HCT116 (cell line): ENCODE data around the gene APIP. TPM values are rescaled to one million over a fixed set of nuclear protein-coding genes. Genes with fewer than 3 reads are reported as not detected.
A peak's percentile ranks its signal among the peaks of the same experiment; 100 is the strongest.

Source experiments
- CEBPB ChIP-seq: IDR thresholded peaks from 2 replicates; pipeline ENCODE4 v1.6.1; 2012; ENCODE audit warnings: low read depth
- EGR1 ChIP-seq: IDR thresholded peaks from 2 replicates; pipeline ENCODE4 v1.6.1; 2012; ENCODE audit warnings: low read depth
- ELF1 ChIP-seq: IDR thresholded peaks from 2 replicates; pipeline ENCODE4 v1.6.1; 2012; ENCODE audit warnings: low read depth, borderline replicate concordance
- EZH2 ChIP-seq: fragments of 200-600 bp; sonication (generic); IDR thresholded peaks from 2 replicates; pipeline ENCODE4 v1.6.1; 2017; ENCODE audit warnings: antibody characterized with exemption, mixed run types
- EZH2phosphoT487 ChIP-seq: fragments of 200-600 bp; IDR thresholded peaks from 2 replicates; pipeline ENCODE4 v1.6.1; 2018; ENCODE audit warnings: antibody characterized with exemption, borderline replicate concordance
- FOSL1 ChIP-seq: IDR thresholded peaks from 2 replicates; pipeline ENCODE4 v1.6.1; 2012; ENCODE audit warnings: low read depth
- POLR2A ChIP-seq: IDR thresholded peaks from 2 replicates; pipeline ENCODE4 v1.7.0; 2011; ENCODE audit warnings: borderline replicate concordance; ENCODE audit not compliant: insufficient read depth, insufficient read length; ENCODE audit errors: extremely low read depth
- SP1 ChIP-seq: IDR thresholded peaks from 2 replicates; pipeline ENCODE4 v1.6.1; 2012; ENCODE audit warnings: low read depth
- SRF ChIP-seq: IDR thresholded peaks from 2 replicates; pipeline ENCODE4 v1.6.1; 2012; ENCODE audit warnings: low read depth
- YY1 ChIP-seq: IDR thresholded peaks from 2 replicates; pipeline ENCODE4 v1.6.1; 2011; ENCODE audit warnings: low read length, low read depth, moderate library complexity, mild to moderate bottlenecking; ENCODE audit not compliant: insufficient replicate concordance; ENCODE audit errors: extremely low read depth
- ZFX ChIP-seq: fragments of 450-650 bp; IDR thresholded peaks from 2 replicates; pipeline ENCODE4 v1.6.1; 2017
- ZNF274 ChIP-seq: fragments of 200-500 bp; sonication (Bioruptor generic); IDR thresholded peaks from 2 replicates; pipeline ENCODE4 v1.6.1; 2014; ENCODE audit warnings: mild to moderate bottlenecking, low read depth, low read length, inconsistent platforms
- total RNA-seq: library from RNA; stranded (reverse); gene quantifications from one replicate; pipeline ENCODE4 v1.2.1, GENCODE V29; 2021; ENCODE audit not compliant: unreplicated experiment
- TF ChIP-seq, protein P1 (sequence below): IDR thresholded peaks from 2 replicates; pipeline ENCODE4 v1.6.1; 2012
- TF ChIP-seq, protein P2 (sequence below), 3 experiments: fragments of 200-600 bp in 1 of 3; sonication (generic) in 1 of 3; IDR thresholded peaks in 2 of 3; conservative IDR thresholded peaks in 1 of 3; 2 replicates each; pipeline ENCODE4 v1.5.1; 2012 to 2017; ENCODE audit warnings: low read depth in 2 of 3, low read length in 2 of 3, antibody characterized with exemption in 1 of 3, borderline replicate concordance in 1 of 3, control low read depth in 1 of 3, mild to moderate bottlenecking in 1 of 3, mixed read lengths in 1 of 3, mixed run types in 1 of 3, moderate library complexity in 1 of 3; ENCODE audit not compliant: insufficient read depth in 1 of 3

Gene APIP
- total RNA-seq, 1 experiment from 2014 or later: 41.2 TPM

DNA sequence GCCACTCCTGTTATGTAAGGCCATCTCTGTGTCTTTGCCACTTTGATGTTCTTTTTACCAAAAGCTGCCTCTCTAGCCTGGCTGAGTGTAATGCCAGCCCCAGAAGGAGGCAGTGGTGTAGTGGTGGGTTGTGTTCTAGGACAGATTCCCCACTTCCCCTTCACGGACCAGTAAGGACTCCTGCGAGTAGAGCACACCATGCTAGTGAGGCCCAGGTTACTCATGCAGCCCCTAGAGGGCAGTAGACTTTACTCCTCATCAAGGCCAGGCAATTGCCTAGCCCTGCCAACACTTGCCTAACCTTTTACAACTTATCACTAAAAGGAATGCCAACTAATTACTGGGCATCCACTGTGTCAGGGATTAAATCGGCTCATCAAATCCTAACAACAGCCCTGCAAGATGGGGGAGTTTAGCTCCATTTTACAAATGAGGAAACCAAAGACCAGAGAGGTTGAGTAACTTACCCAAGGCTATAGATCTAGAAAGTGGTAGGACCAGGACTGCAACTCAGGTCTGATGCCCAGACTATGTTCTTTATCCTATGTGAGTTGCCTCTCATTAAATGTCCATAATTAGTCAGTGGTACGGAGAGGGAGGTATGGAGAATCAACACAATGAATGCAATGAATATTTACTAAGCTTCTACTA is 75.3 kb downstream of the APIP start (continued):
- TF ChIP-seq FOSL1 (no peak), EZH2 (no peak), EZH2phosphoT487 (no peak), YY1 (no peak), EGR1 (no peak), ZFX (no peak), ZNF274 (no peak), SRF (no peak), SP1 (no peak), POLR2A (no peak), ELF1 (no peak), CEBPB (no peak)
- TF ChIP-seq, protein P1, sequence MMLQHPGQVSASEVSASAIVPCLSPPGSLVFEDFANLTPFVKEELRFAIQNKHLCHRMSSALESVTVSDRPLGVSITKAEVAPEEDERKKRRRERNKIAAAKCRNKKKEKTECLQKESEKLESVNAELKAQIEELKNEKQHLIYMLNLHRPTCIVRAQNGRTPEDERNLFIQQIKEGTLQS: no peak
- TF ChIP-seq, protein P2, sequence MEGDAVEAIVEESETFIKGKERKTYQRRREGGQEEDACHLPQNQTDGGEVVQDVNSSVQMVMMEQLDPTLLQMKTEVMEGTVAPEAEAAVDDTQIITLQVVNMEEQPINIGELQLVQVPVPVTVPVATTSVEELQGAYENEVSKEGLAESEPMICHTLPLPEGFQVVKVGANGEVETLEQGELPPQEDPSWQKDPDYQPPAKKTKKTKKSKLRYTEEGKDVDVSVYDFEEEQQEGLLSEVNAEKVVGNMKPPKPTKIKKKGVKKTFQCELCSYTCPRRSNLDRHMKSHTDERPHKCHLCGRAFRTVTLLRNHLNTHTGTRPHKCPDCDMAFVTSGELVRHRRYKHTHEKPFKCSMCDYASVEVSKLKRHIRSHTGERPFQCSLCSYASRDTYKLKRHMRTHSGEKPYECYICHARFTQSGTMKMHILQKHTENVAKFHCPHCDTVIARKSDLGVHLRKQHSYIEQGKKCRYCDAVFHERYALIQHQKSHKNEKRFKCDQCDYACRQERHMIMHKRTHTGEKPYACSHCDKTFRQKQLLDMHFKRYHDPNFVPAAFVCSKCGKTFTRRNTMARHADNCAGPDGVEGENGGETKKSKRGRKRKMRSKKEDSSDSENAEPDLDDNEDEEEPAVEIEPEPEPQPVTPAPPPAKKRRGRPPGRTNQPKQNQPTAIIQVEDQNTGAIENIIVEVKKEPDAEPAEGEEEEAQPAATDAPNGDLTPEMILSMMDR (IDR thresholded peaks at IDR 0.05 in 2 of 3, conservative IDR thresholded peaks at IDR 0.05 in 1 of 3; ENCODE audit: borderline replicate concordance in 1 of 3, insufficient read depth in 1 of 3, low read depth in 2 of 3, low read length in 2 of 3): peak; percentile 39 to 84 (median 81); a peak in 5 of 6 replicates
